ENCODE measurements around the gene EEF1A2. TPM values are rescaled to one million over a fixed set of nuclear protein-coding genes. Genes with fewer than 3 reads are reported as not detected.
A peak's percentile ranks its signal among the peaks of the same experiment; 100 is the strongest.

EEF1A2 gene
- polyA plus RNA-seq, 12 donors = 241 to 1,389 (median 612) TPM

DNA sequence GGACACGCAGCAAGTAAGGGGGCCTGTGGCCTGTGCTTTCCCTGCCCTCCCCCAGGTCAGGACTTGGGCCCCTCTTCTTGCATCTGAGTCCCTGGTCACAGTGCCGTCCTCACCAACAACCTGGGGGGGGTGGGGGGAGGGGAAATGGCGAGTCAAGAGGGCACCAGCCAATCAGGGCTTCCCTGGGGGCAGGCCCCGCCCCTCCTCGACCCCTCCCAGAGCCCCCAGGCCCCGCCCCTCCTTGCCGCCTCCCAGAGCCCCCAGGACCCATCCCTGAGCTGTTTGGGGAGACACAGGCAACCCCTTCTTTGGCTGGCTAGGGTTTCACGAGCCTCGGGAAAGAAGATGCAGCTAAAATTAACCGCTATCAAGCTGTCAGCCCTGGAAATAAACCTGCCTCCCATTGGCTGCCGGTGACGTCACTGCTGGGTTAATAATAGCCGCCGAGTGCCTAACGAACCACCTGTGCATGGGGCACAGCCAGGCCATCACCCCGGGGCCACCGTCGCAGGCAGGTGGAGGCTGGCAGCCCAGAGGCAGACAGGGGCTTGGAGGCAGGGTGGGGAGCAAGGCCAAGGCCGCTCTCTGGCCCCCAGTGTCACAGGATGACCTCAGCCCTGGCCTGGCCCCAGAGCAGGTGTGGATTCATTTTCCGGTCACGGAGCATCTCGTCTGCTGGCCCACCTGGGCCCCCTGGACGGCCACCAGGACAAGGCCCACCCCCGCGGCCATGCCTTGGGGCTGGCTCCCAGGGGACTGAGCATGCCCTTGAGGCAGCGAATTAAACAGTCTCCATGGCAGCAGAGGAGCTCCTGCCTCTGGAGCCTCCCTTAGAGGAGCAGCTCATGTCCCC lies 3.2 kb upstream of the EEF1A2 start:
- DNase-seq = no peak

DNA sequence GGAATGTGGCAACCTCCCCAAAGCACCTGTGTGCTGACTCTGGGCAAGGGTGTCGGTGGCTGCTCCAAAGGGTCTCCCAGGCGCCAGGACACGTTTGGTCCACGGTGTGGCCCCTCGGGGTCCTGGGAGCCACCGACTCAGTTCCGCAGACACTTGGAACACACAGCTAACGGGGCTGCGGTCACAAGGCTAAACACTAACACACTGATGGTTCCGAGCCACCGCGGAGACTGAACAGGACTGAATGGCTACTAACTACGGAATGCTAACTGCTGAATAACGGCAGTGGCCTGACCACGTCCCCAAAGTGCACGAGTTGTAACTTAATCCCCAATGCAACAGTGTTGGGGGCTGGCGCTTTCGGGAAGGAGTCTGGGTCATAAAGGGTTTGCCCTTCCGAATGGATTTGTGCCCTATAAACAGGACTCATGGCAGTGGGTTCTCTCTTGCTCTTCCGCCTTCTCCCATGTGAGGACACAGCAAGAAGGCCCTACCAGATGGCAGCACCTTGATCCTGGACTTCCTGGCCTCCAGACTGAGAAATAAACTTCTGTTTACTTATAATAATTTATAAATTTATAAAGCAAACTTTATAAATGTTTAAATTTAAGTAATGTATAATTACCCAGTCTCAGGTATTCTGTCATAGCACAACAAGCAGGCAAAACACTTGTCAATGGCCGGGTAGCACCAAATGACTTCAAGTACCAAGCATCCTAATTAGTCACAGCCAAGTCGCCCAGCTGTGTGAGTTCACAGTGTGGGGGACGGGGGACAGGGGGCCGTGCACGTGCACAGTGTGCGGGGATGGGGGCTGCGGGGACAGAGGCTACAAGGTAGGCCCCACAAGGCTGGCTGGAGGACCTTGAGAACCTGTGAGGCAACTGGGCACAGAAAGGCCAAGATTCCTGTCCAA lies 2.3 kb upstream of the EEF1A2 start:
- DNase-seq = no peak

DNA sequence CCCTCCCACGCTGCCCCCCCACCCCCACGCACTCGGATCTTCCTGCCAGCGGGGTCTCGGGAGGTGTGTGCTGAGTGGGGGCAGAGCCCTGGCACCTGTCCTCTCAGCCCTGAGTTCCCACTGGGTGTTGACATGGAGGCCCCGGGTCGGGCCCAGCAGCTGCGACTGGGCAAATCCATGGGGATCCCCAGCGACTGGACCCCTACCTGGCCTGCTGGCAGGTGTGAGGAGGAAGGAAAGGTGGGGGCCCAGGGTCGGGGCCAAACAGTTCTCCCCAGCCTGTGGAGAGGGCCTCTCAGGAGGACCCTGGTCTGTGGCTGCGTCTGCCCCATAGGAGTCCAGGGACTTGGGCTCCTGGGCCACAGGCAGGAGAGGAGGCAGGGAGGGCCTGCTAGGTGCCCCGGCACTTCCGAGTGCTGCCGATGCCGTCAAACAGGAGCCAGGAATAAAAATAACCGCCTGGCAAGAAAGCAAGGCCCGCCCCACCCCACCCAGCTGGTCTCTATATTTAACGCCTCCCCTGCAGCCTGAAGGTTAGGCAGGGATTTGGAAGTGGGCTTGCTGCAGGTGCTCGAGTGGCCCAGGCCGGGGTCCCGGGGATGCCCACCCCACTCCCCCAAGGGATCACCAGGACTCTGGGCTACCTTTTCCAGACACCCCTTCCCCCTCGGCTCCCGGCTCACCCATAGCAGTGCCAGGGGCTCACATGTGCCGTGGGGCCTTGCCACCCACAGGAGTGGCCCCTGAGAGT lies 1.4 kb upstream of the EEF1A2 start:
- DNase-seq = no peak

DNA sequence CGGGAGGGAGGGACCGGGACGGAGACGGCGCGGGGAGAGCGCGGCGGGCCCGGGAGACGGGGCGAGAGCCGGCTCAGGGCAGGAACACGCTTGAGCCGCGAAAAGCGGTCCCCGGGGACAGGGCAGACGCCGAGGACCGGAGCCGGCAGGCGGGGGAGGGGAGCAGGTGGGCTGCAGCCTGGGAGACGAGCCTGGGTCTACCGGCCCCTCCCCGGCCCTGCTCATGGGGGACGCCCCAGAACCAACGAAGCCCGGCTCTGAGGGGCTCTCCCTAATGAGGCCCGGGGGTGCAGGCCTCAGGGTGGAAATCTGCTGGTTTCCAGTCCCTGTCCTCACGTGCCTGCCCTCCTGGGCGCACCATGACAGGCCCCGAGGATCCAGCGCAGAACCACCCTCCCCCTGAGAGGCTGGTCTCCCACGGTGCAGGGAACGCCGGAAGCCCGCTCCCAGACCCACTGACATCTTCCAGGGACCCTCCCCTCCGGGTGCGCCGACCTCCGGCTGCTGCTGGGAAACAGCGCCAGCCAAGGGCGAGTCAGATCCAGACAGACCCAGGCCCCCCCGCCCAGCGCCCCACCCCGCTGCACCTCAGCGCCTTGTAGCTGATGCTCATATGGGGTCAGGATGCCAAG lies 571 bp upstream of the EEF1A2 start:
- no peak for DNase-seq

DNA sequence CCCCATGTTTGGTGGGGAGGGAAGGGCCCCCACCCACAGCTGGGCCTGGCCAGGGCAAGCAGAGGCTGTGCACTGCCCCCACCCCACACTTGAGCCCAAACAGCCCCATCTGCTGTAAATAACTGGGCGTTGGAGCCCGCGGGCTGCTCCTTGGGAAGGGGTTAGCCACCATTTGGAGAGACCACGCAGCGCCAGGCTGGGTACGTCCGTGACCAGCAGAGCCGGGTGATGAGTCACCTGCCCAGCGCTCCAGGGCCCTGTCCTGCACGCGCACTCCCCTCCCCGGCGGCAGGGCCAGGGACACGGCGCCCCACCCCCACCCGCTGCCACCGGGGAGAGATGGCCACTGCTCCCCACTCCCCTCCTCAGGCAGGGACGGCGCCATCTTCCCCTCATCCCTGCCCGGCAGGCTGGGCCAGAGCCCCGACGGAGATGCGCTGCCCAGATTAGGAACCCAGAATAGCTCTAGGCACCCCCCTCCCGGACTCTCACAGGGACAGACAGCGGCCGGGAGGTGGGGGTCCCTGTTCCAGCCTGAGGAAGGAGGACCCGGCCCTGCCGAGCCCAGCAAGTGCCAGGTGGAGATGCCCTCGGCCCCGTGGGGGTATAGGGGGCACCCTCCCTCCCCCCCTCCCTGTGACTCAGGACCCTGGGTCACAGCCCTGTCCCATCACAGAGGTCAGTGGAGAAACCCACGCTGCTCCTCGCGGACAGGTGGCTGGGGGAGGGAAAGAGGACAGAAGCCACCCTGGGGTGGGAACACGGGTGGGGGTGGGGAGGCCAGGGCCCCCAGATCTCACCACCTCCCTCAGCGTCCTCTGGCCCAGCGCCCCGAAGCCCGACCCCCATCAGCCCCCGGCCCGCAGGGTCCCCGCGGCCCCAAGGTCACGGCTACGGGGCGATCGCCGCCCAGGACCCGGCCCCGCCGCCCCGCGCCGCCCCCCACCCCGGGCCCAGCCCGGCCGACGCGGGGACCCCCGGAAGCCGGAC lies 642 bp downstream of the EEF1A2 start:
- DNase-seq = no peak

DNA sequence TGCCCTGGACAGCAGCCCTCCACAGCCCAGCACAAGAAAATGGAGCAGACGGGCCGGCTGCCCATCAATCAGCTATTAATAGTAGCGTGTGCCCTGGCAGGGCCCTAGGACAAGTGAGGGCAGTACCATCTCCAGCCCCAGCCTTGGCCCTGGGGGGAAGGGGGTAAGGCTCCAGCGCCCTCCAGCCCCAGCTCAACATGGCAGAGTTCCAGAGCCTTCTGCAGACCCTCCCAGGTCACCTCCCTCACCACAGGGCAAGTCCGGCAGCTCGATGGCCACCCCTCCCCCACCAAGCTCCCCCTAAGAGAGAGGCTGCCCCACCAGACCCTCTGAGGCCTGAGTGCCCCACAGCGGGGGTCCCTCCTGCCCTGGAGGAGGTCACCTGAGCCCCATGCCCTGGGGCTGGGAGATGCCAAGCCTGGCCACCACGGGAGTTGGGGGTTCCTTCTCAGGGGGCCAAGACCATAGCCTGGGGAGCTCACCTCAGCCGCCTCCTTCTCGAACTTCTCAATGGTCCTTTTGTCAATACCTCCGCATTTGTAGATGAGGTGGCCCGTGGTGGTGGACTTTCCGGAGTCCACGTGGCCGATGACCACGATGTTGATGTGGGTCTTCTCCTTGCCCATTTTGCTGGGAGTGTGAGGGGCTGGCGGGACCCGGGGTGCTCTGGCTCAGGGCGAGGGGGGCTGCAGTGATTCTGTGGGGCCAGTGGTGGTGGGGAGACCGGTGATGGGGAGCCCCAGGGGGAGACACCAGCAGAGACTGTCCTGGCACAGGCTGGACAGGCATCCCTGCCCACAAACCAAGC lies 1.5 kb downstream of the EEF1A2 start:
- DNase-seq = no peak

DNA sequence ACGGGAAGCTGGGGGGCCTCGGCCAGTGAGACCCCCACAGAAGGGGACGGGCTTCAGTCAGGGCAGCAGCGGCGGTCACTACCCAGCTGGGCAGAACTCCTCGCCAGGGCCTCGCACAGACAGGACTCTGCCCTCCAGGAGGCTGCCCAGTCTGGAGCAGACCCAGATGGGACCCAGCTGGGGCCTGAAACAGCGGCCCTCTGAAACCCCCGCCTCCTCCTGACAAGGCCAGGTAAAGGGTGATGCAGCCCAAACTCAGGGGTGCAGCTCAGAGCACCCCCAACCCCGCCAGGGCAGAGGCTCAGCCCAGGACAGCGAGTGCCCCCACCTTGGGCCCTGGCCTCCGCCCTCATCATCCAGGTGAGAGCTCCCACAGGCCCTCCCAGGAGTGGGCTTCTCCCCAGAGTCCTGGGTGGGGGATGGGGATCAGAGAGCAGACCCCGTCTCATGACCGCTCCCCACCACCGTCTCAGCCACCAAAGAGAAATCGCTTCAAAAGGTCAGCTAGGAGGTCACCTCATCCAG lies 2.2 kb downstream of the EEF1A2 start:
- DNase-seq = no peak

DNA sequence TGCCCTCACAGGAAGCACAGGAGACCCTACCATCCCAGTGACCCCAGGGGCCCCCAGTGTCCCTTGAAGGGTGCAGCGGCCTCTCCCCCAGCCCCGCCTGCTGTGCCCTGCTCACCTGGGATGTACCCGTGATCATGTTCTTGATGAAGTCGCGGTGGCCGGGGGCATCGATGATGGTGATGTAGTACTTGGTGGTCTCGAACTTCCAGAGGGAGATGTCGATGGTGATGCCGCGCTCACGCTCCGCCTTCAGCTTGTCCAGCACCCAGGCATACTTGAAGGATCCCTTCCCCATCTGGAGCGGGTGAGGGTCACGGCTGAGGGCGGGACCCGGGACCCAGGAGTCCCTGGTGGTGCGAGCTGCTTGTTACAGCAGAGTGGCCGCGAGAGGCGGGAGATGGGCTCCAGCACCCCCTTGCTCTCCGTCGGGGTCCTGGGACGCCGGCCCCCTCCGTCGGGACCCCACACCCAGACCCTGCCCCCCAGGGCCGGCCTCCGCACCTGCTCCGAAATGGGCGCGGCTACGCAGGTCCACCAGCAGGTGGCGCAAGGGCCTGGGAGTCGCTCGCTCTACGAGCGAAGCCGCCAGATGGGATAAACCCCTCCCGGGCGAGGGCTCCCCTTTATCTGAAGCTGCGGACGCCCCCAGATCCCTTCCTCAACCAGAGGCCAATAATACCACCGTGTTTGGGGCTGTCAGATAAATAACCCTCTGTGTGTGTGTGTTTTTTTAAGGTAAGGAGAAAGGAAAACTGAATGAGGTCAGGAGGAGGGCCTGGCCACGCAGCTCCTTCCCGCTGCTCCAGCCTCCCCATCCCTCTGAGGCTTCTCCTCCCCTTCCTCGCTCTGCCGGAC lies 2.9 kb downstream of the EEF1A2 start:
- DNase-seq = peak; percentile 58

DNA sequence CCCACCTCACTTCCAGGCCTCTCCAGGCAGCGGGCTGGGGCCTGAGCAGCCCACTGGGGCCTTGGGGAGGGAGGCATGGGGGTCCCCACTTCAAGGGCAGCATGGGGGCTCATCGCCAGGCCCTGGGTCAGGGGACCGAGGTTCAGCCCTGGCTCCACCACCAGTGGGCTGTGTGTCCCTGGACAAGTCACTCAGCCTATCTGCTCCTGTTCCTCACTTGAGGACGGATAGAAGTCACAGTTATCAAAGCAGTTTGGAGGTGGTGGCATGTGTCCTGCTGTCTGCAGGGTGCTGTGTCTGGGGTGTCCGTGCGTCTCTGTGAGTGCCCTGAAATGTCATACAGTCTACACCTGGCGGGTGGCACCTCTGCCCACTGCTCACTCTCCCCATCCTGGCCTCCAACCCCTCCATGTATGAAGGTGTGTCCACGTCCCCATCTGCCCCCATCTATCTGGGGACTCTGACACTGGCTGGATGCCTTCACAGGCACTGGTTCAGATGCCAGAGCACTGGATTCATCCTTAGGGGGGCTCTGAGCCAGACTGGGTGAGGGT lies 3.6 kb downstream of the EEF1A2 start:
- no peak for DNase-seq

DNA sequence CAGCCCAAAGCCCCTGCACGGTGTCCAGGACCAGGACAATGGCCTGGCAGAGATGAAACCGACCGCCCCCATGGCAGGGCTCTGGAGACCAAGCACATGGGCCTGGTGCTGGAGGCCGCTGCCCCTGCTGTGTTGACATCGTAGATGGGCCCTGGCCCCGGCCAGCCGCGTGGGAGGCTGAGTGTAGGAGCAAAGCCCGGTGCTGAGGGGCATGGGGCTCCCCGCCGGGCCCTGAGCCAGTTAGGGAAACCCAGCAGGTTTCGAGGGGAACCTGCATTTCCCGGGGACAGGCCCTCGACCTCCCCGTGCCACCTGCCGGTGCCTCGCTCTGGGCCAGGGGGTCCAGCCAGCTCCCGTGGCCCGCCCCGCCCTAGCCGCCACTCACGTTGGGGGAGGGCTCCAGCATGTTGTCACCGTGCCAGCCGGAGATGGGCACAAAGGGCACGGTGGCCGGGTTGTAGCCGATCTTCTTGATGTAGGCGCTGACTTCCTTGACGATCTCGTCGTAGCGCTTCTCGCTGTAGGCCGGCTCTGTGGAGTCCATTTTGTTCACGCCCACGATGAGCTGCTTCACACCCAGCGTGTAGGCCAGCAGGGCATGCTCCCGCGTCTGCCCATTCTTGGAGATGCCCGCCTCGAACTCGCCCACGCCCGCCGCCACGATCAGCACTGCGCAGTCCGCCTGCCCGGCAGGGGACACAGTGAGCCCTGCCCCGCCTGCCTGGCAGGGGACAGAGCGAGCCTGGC lies 4.3 kb downstream of the EEF1A2 start:
- no peak for DNase-seq

DNA sequence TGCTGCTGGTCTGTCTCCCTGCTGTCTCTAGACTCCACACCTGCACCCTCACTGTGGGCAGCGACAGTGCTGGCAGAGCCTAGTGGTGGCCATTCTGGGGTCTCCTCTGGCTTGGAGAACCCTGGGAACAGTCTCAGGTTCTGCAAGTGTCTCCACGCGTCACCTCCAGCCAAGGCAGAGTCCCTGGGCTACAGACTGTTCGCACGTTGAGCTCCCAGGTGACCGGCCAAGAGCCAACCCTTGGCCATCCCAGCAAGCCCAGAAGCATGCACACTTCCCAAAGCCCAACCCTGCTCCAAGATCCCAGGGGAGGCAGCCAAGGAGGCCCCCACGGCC lies 4.8 kb downstream of the EEF1A2 start:
- no peak for DNase-seq

DNA sequence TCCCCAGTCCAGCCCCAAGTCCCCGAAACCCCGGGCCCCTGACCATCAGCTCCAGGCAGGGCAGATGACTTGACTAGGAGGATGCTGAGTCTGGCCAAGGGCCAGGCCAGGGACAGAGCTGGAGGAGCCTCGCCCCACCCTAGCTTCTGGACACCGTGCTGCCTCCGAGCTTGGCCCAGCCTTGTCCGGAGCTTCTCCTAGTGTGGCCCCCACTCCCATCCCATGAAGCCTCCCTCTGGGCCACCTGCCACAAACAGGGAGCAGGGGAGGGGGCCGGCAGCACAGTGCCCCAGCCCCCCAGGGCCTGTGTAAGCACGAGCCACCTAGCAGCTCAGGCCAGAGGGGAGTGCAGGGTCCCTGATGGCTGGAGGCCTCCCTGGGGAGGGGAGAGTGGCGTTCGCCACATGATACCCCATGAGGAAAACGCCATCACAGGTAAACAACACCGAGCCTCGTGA lies 5.3 kb downstream of the EEF1A2 start:
- no peak for DNase-seq

DNA sequence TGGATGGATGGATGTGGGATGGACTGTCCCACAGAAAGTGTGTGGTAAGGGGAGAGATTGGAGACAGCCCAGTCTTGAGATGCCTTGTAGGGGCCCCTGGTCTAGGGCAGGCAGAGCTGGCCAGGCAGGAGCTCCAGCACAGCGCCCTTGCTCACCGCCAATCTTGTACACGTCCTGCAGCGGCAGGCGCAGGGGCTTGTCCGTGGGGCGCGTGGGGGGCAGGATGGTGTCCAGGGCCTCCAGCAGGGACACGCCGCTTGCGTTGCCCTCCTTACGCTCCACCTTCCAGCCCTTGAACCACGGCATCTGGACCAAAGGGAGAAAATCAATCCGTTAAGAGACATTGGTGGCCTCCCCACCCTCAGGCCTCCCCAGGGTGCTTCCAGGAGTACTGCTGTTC lies 5.9 kb downstream of the EEF1A2 start:
- no peak for DNase-seq

DNA sequence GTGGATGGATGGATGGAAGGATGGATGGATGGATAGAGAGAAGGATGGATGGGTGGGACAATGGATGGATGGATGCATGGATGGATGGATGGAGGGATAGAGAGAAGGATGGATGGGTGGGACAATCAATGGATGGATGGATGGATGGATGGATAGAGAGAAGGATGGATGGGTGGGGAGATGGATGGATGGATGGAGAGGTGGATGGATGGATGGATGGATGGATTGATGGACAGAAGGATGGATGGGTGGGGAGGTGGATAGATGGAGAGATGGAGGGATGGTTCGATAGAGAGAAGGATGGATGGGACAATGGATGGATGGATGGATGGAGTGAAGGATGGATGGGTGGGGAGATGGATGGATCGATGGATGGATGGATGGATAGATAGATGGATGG lies 6.4 kb downstream of the EEF1A2 start:
- no peak for DNase-seq

DNA sequence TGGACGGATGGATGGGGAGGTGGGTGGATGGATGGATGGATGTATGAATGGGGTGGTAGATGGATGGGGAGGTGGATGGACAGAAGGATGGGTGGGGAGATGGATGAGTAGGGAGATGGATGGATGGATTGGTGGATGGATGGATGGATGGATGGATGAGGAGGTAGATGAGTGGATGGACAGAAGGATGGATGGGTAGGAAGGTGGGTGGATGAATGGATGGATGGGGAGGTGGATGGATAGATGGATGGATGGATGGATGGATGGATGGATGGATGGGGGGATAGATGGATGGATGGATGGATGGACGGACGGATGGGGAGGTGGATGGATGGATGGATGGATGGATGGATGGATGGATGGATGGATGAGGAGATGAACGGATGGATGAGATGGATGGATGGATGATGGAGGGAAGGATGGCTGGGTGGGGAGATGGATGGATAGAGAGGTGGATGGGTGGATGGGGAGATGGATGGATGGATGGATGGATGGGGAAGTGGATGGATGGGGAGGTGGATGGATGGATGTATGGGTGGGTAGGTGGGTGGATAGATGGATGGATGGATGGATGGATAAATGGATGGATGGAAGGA lies 7.2 kb downstream of the EEF1A2 start:
- DNase-seq = no peak

DNA sequence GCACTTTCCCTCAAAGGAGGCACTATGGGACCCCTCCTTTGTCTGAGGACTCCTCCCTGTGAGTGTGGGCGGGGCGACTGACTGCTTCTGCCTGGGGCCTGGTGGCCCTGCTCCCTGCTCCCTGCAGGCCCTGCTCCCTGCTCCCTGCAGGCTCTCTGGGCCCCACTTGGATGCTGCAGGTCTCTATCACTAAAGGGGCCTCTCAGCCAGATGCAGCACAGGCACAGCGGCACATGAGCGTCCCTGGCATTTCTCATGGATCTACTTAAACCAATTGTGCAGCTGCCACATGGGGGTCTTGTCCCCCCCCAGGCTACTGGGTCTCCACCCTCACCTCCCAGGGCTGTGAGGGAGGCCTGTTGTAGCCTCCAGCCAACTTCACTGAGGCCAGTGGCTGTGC lies 7.8 kb downstream of the EEF1A2 start:
- DNase-seq = no peak

DNA sequence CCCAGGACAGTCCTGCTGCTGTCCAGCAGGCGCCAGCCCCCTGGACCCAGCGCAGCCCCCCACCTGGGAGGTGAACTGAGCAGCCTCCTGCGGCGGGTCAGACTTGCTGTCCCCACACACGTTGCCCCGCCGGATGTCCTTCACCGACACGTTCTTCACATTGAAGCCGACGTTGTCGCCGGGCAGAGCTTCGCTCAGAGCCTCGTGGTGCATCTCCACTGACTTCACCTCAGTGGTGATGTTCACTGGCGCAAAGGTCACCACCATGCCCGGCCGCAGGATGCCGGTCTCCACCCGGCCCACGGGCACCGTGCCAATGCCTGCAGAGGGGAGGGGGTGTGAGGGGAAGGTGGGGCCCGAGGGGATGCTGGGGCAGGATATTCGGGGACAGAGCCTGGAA lies 8.5 kb downstream of the EEF1A2 start:
- no peak for DNase-seq
